CD4-positive, alpha-beta T cell treated with Interleukin-15 for 4 hours (primary cell): ENCODE measurements around the gene SERGEF.

Source experiments
- DNase-seq: peaks from one replicate; pipeline ENCODE4 v3.0.0-alpha.2; 2020; ENCODE audit warnings: low spot score

The SERGEF gene

DNA sequence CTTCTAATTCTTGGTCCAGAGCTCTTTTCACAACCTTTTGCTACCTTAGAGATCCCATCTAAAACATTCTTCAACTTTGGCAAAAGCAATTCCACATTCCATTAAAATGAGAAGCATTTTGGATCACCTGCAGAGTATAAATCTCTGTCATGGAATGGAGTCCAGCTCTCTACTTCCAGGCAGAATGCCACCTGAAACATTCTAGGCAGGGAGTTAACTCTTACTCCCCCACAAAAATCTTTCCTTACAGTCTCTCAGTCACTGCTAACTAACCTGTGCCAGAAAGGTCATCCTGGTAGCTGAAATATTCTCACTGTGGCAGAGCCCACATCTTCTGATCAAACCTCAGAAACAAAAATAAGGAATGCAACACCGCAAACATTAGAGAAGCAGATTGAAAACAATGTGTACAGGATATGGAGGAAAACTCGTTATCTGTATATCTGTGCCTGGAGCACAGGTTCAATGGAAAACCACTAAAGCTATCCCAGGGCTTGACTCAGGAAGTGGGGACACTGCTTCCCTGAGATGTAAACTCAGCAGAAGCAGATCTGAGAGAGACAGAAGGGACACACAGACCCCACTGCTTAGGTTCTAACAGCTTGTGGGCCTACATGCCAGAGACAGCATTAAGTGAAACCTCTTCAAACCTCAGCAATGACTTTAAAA lies 199.3 kb downstream of the SERGEF start:
- no peak for DNase-seq

DNA sequence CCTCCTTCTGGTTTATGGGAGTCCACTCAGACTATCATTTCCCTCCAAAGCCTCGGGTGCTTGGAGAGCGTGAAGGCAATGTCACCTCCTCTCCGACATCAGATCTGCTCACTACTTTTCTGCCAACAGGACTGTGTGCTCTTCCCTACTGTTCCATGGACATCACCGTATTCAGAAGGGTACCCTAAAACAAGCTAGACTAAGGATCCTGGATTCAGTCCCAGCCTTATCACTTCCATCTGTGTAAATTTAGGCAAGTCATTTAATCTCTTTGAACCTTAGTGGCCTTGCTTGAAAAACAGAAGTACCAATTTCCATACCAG lies 200.0 kb downstream of the SERGEF start:
- DNase-seq = no peak

DNA sequence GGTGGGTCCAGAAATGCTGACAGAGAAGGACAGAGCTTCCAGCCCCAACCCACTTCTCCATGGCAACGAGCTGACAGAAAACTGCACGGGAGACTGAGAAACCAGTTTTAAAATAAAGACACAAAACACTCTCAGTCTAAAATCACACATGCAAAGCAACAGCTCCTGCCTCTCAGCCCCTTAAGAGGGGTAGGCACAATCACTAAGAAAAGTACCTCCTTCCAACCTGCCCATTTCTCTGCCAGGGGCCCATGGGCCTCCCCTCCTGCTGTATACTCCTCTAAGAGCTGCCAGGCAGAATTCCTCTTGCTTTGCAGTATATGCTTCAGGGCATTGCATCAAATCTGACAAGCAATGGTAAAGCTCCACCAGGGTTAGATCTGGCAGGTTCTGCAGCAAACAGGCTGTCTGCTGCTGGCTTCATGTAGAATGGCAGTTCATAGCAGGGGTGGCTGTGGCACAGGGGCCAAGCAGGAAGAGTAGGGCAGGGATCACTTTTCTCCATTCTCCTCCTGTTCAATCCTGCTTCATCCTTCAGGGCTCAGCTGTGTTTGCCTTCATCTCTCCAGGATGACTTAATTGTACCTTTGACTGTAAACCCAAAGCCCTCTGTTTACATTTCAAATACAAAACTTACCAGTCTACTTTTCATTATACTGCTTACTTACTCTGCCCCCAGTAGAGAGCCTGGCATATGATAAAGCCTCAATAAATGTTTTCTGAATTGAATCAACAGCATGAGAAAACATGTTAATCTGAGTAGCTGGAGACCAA lies 200.6 kb downstream of the SERGEF start:
- DNase-seq = no peak

DNA sequence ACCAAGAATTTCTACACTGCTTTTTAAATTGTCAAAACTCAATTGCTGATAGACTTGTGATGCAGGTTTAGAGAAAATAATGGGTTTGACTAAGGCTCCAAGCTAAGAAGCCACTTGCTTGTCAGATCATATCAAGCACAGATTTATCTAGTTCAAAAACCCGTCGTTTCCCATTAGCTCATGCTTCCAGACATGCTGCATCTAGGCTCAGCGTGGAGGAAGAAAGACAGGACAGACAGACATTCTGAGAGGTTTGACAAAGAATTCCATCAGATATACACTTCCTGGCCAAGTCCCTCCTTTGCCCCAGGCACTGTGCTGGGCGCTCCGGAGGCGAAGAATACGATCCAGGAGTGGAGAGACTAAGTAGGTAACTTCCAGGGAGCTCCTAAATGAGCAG lies 201.5 kb downstream of the SERGEF start:
- no peak for DNase-seq

- no peak for DNase-seq
These were observed 202.1 kb downstream of the SERGEF start for GRCh38 chr11:17810746-17811145.

- DNase-seq = no peak
These were observed 202.8 kb downstream of the SERGEF start for GRCh38 chr11:17810041-17810440.

DNA sequence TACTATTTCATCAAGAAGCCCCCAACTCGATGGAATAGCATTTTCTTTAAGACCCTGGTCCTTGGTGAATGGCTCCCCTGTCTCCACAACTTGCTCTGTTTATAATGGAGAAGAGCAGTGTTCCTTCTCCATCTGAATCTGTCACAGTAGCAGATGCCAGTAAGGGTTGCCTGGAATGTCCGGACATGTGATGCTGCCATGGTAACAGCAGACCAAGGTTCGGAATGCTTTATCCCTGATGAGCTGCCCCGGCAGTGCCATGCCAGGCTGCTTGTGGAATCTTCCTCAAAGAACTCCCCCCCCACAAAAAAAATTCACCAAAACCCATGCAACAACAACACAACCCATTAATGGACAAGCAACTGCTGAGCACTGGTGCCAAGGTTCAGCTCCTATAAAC lies 205.8 kb downstream of the SERGEF start:
- no peak for DNase-seq

GRCh38 chr11:17805873-17806272 lies 207.0 kb downstream of the SERGEF start:
- no peak for DNase-seq

- no peak for DNase-seq
These were observed 207.8 kb downstream of the SERGEF start for GRCh38 chr11:17805043-17805442.

DNA sequence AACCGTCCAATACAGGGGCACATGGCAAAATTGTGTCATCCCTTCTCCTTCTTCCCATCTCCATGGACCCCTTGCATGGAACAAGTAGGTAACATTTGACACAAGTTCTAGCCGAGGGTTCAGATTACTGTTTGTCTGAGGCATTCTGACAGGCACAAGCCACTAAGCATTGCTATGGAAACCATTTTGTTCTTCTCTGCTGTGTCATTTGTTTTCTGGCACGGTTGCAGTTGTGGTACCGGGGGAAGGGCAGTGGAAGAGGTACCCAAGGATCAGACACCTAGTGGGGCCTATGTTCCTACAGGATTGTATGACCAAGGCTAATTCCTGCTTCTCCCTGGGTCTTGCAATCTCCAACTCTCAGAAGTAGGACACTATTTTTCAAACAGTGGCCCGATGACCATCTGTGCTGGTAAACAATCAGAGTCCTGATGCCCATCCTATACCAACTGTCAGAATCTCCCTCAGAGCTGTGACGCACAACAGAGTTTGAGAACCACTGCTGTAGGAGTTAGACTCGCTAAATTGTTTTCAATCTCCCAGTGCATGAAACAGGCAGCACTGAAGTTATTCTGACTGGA lies 209.0 kb downstream of the SERGEF start:
- DNase-seq = no peak

DNA sequence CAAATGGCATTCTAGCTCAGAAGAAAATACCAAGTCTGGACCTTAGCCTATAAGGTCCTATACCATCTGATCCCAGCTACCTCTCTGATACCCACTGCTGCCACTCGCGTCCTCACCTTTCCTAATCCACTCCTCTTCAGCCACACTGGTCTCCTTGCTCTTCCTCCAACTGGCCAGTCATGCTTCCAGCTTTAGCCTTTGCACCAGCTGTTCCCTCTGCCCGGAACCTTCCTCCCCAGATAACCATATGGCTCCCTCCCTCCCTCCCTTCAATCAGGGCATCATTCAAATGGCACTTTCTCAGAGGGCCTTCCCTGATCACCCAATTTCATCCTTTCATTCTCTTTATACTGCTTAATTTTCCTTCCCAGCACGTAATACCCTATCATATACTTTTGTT lies 210.4 kb downstream of the SERGEF start:
- DNase-seq = no peak

DNA sequence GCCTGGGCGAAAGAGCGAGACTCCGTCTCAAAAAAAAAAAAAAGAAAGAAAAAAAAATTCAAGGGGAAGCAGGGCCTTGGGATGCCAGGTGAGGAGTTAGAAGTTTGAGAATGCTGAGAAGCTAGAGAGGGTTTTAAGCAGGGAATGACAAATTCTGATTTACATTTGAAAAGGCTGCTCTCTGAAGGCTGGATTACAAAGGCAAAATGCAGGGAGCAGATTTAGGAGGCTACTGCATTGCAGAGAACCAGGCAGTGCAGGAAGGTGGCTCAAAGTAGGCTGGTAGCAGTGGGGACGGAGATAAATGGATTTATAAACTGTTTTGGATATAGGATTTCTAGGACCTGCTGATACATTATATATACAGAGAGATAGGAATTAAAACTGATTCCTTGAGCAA lies 211.7 kb downstream of the SERGEF start:
- DNase-seq = no peak

DNA sequence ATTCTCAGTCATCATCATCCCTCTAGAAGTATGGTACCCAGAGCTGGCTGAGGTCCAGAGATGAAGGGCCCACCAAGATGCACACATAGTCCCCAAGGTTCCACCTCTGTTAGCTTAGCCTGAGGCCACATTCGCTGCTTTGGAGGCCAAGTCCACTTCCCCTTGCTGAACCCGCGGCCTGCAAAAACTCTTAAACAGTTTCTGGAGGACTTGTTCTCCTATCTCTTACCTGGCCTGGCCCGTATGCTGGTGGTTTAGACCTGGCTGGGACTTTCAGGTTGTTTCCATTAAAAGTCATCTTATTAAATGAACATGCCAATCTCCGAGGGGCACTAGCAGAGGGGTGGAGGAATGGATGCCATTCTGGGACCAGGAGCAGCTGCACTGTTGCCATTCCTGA lies 213.7 kb downstream of the SERGEF start:
- no peak for DNase-seq

- no peak for DNase-seq
These were observed 214.1 kb downstream of the SERGEF start for GRCh38 chr11:17798716-17799115.

- no peak for DNase-seq
These were observed 214.6 kb downstream of the SERGEF start for GRCh38 chr11:17798253-17798652.

- no peak for DNase-seq
These were observed 216.7 kb downstream of the SERGEF start for GRCh38 chr11:17796154-17796553.

GRCh38 chr11:17794981-17795380 lies 217.9 kb downstream of the SERGEF start:
- no peak for DNase-seq

- DNase-seq = no peak
These were observed 219.1 kb downstream of the SERGEF start for GRCh38 chr11:17793642-17794170.

- DNase-seq = no peak
These were observed 220.7 kb downstream of the SERGEF start for GRCh38 chr11:17792161-17792560.

DNA sequence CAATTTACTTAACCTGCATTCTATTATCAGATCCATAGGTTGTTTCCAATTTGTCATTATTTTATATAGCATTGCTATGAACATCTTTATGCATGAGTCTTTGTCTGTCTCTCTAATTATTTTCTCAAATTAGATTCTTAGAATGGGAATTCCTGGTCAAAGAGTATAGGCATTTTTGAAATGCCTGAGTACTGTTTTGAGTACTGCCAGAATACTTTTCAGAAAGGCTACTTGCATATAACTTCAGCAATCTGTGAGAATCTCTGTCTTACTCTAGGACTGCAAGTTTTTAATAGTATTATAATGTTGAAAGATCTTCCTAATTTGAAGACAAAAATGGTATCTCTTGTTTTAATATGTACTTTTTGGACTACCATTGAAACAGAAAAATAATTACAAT lies 221.7 kb downstream of the SERGEF start:
- DNase-seq = no peak

DNA sequence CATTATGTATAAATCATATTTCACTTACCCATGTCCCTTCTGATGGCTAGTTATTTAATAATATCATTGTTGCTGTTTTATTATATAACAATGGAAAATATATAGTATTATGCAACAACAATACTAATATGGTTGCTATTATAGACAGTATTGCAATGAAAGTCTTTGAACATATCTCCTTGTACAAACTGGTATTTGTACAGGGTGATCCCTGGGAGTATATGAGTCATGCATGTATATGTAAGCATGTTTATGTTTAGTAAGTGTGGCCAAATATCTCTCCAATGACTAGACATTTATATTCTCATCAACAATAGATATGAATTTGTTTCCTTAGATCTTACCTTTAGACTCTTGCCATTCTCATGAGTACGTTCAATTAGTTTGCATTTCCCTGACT lies 222.4 kb downstream of the SERGEF start:
- DNase-seq = no peak

- no peak for DNase-seq
These were observed 224.8 kb downstream of the SERGEF start for GRCh38 chr11:17788084-17788483.

DNA sequence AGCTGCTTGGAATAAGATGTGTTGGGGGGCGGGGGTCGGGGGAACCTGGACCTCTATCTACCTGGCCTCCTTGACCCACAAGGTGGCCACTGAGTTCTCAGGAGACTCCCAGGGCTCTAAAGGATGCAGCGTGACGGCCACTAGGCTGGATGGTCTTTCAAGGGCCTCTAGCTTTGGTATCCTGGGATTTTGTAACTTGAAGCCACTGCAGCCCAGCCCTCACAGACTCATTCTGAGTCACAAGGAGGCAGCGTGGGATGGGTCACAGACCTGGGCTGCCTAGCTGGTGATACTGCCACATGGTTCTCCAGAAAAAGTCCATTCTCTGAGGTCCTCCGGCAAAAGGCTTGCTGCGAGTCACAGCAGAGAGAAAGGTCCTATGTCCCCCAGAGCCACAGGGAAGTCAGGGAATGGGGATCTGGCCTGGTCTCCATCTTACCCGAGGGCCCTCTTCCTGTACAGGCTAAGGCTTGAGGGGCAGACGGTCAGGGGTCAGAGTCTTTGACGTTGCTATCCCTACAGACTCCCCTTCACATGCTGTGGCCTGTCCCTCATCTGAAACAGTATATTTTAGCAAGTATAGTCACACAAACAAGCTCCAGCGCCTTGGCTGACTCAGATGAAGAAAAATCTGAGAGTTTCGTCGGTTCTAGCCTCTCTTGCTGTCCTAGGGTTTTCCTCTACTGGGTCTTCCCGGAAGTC lies 225.9 kb downstream of the SERGEF start:
- DNase-seq = no peak
